GM18519 (cell line): Measurements from ENCODE around the gene KCNMB2.

ENCODE experiments used
- ATAC-seq: cut with Tn5 transposase; IDR thresholded peaks from one replicate; pipeline ENCODE4 v1.9.1; 2021; ENCODE audit warnings: mild to moderate bottlenecking, moderate library complexity; ENCODE audit not compliant: unreplicated experiment, low FRiP score

KCNMB2 gene

GRCh38 chr3:178685591-178685906 lies 149.3 kb downstream of the KCNMB2 start:
- ATAC-seq = no peak

GRCh38 chr3:178686826-178687225 lies 150.6 kb downstream of the KCNMB2 start:
- ATAC-seq = no peak

- ATAC-seq = no peak
These were observed 154.3 kb downstream of the KCNMB2 start for GRCh38 chr3:178690571-178690970.

GRCh38 chr3:178699364-178699763 lies 163.1 kb downstream of the KCNMB2 start:
- ATAC-seq = no peak

GRCh38 chr3:178699810-178700209 lies 163.6 kb downstream of the KCNMB2 start:
- ATAC-seq = no peak

GRCh38 chr3:178703268-178703975 lies 167.2 kb downstream of the KCNMB2 start:
- no peak for ATAC-seq

GRCh38 chr3:178705925-178706324 lies 169.7 kb downstream of the KCNMB2 start:
- no peak for ATAC-seq

GRCh38 chr3:178706411-178706810 lies 170.2 kb downstream of the KCNMB2 start:
- ATAC-seq = no peak

- ATAC-seq = no peak
These were observed 171.2 kb downstream of the KCNMB2 start for GRCh38 chr3:178707311-178708031.

GRCh38 chr3:178709051-178709450 lies 172.8 kb downstream of the KCNMB2 start:
- ATAC-seq = no peak

GRCh38 chr3:178711753-178712152 lies 175.5 kb downstream of the KCNMB2 start:
- ATAC-seq = no peak

- no peak for ATAC-seq
These were observed 176.0 kb downstream of the KCNMB2 start for GRCh38 chr3:178712247-178712646.

GRCh38 chr3:178714925-178715832 lies 178.9 kb downstream of the KCNMB2 start:
- ATAC-seq = no peak

GRCh38 chr3:178718995-178719635 lies 182.9 kb downstream of the KCNMB2 start:
- ATAC-seq = no peak

- ATAC-seq = no peak
These were observed 196.6 kb downstream of the KCNMB2 start for GRCh38 chr3:178732824-178733223.

- ATAC-seq = no peak
These were observed 198.9 kb downstream of the KCNMB2 start for GRCh38 chr3:178735032-178735674.

- no peak for ATAC-seq
These were observed 200.1 kb downstream of the KCNMB2 start for GRCh38 chr3:178736300-178736699.

- ATAC-seq = no peak
These were observed 203.5 kb downstream of the KCNMB2 start for GRCh38 chr3:178739720-178740119.

GRCh38 chr3:178741020-178741419 lies 204.8 kb downstream of the KCNMB2 start:
- ATAC-seq = no peak

- ATAC-seq = no peak
These were observed 207.1 kb downstream of the KCNMB2 start for GRCh38 chr3:178743297-178743696.
